K562 (cell line): ENCODE results near the gene FUT8. TPM values are rescaled to one million over a fixed set of nuclear protein-coding genes. Genes with fewer than 3 reads are reported as not detected.
A peak's percentile ranks its signal among the peaks of the same experiment; 100 is the strongest.

Experiments
- FOXJ3 ChIP-seq: sonication (generic); formaldehyde crosslinking; IDR thresholded peaks from 2 replicates; pipeline ENCODE4 v1.4.0; 2020; ENCODE audit warnings: mild to moderate bottlenecking, missing genetic modification reagents
- HNRNPK ChIP-seq: fragments of 200-400 bp; formaldehyde crosslinking; IDR thresholded peaks from one replicate; pipeline ENCODE4 v1.6.1; 2018; ENCODE audit warnings: mild to moderate bottlenecking, low read depth, low read length; ENCODE audit not compliant: poor library complexity, severe bottlenecking
- KHSRP ChIP-seq: fragments of 450-650 bp; IDR thresholded peaks from 2 replicates; pipeline ENCODE4 v1.6.1; 2017
- MEIS2 ChIP-seq: fragments of 450-650 bp; IDR thresholded peaks from 2 replicates; pipeline ENCODE4 v1.6.1; 2014; ENCODE audit warnings: mild to moderate bottlenecking; ENCODE audit not compliant: partially characterized antibody
- SNRNP70 ChIP-seq: fragments of 200-400 bp; formaldehyde crosslinking; optimal IDR thresholded peaks from 2 replicates; pipeline ENCODE3; 2017; ENCODE audit warnings: low read depth, low read length
- TCF7 ChIP-seq: sonication (generic); IDR thresholded peaks from 2 replicates; pipeline ENCODE4 v1.6.1; 2016; ENCODE audit warnings: antibody characterized with exemption, borderline replicate concordance
- XRCC3 ChIP-seq: fragments of 450-650 bp; IDR thresholded peaks from 2 replicates; pipeline ENCODE4 v1.6.1; 2017; ENCODE audit warnings: mild to moderate bottlenecking, moderate library complexity
- ZNF263 ChIP-seq: sonication (generic); formaldehyde crosslinking; IDR thresholded peaks from 2 replicates; pipeline ENCODE4 v1.8.0; 2022; ENCODE audit warnings: mild to moderate bottlenecking, missing genetic modification reagents, borderline replicate concordance
- ZNF766 ChIP-seq: fragments of 200-800 bp; sonication (Bioruptor generic); conservative IDR thresholded peaks from 2 replicates; pipeline ENCODE4 v1.6.1; 2016; ENCODE audit warnings: missing genetic modification characterization, missing compliant biosample characterization
- polyA plus RNA-seq, 8 experiments: library from polyadenylated mRNA; depleted of rRNA in 4 of 8; stranded (reverse) in 5 of 8; unstranded in 3 of 8; fragments of >200 nt; fragmentation: Nextera tagmentation in 2 of 8; fragmentation: Illumina TruSeq in 1 of 8; extraction: Ambion mirVana in 2 of 8; extraction: Trizol in 1 of 8; gene quantifications; 2 replicates each; pipeline versions ENCODE4 v1.2.1 to v1.2.3, GENCODE V29; 2011 to 2014; ENCODE audit warnings: inconsistent platforms in 1 of 8, missing spikeins in 1 of 8
- total RNA-seq, 7 experiments: library from RNA; depleted of rRNA in 6 of 7; stranded (reverse); fragments of >200 nt in 6 of 7; fragmentation: Illumina TruSeq in 2 of 7; extraction: Trizol in 2 of 7; gene quantifications; 2 replicates each; pipeline versions ENCODE4 v1.2.1 to v1.2.3, GENCODE V29; 2011 to 2021; ENCODE audit warnings: low replicate concordance in 1 of 7
- TF ChIP-seq, protein P1 (sequence below): sonication (generic); formaldehyde crosslinking; IDR thresholded peaks from 2 replicates; pipeline ENCODE4 v1.8.1; 2023; ENCODE audit warnings: mild to moderate bottlenecking, missing genetic modification reagents, moderate library complexity
- TF ChIP-seq, protein P2 (sequence below): fragments of 200-800 bp; sonication (Bioruptor generic); IDR thresholded peaks from 2 replicates; pipeline ENCODE4 v1.6.1; 2016; ENCODE audit warnings: missing genetic modification characterization, missing compliant biosample characterization
- TF ChIP-seq, protein P3 (sequence below): fragments of 250-450 bp; sonication (Bioruptor Pico); IDR thresholded peaks from 2 replicates; pipeline ENCODE4 v1.8.0; 2021; ENCODE audit warnings: moderate library complexity, mild to moderate bottlenecking, inconsistent platforms
- TF ChIP-seq, protein P4 (sequence below): fragments of 450-650 bp; IDR thresholded peaks from 2 replicates; pipeline ENCODE4 v1.6.1; 2014; ENCODE audit warnings: low read depth, mild to moderate bottlenecking, moderate library complexity, borderline replicate concordance
- TF ChIP-seq, protein P5 (sequence below), 2 experiments: fragments of 450-650 bp; conservative IDR thresholded peaks; 2 replicates each; pipeline ENCODE4 v1.6.1; 2017; ENCODE audit warnings: mild to moderate bottlenecking in 2 of 2, moderate library complexity in 2 of 2

Gene FUT8
- total and polyA plus RNA-seq, 9 of the 15 experiments (the other 6 are each of a cell fraction or from before 2014, with no cell fraction given), result 4.1 to 15.2 (median 7.8) TPM

DNA sequence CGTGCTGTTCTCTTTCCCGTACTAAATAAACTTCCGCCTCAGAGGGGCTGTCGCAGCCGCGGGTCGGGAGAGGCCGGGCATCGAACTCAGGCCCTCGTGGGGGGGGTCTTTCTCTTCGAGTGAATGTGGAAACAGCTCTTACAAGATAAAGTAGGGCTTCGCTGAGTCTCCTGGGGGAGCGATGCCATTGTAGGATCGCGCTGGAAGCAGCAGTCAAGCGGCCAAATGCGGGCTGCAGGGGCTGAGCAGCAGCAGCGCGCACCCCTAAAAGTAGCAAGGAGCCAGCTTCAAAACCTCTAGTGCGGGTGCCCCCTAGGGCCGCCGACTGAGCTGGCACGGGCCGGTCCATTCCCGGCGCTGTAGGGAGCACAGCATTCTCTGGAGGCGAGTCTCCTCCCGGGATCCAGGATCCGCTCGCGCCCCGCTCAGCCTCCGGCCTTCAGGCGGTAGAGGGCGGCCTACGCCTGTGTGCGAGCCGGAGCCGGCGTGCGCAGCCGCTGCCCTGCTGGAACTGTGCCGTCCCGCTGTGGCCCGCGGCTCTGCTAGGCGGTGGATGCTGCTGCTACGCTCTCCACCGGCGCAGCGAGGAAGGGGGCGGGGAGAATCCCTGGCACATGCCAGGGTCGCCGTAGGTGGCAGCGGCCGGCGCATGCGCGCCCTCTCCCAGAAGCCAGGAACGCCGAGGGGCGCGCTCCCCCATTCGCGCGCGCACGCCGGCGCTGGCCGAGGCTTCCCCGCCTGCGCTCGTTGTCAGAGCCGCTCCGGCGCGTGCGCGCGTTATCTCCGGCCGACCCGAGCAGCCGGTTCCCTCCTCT, at the start of gene FUT8 (continued):
- TF ChIP-seq, protein P1, sequence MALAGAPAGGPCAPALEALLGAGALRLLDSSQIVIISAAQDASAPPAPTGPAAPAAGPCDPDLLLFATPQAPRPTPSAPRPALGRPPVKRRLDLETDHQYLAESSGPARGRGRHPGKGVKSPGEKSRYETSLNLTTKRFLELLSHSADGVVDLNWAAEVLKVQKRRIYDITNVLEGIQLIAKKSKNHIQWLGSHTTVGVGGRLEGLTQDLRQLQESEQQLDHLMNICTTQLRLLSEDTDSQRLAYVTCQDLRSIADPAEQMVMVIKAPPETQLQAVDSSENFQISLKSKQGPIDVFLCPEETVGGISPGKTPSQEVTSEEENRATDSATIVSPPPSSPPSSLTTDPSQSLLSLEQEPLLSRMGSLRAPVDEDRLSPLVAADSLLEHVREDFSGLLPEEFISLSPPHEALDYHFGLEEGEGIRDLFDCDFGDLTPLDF (CRISPR knock-in tag), result no peak
- TF ChIP-seq ZNF263 (CRISPR knock-in tag) (peak; percentile 88), SNRNP70 (no peak), XRCC3 (no peak), ZNF766 (CRISPR knock-in tag) (peak; percentile 46; the same call in 1 of the 2 replicates), TCF7 (no peak), FOXJ3 (CRISPR knock-in tag) (no peak), HNRNPK (no peak), MEIS2 (peak; percentile 11), KHSRP (no peak)
- TF ChIP-seq, protein P2, sequence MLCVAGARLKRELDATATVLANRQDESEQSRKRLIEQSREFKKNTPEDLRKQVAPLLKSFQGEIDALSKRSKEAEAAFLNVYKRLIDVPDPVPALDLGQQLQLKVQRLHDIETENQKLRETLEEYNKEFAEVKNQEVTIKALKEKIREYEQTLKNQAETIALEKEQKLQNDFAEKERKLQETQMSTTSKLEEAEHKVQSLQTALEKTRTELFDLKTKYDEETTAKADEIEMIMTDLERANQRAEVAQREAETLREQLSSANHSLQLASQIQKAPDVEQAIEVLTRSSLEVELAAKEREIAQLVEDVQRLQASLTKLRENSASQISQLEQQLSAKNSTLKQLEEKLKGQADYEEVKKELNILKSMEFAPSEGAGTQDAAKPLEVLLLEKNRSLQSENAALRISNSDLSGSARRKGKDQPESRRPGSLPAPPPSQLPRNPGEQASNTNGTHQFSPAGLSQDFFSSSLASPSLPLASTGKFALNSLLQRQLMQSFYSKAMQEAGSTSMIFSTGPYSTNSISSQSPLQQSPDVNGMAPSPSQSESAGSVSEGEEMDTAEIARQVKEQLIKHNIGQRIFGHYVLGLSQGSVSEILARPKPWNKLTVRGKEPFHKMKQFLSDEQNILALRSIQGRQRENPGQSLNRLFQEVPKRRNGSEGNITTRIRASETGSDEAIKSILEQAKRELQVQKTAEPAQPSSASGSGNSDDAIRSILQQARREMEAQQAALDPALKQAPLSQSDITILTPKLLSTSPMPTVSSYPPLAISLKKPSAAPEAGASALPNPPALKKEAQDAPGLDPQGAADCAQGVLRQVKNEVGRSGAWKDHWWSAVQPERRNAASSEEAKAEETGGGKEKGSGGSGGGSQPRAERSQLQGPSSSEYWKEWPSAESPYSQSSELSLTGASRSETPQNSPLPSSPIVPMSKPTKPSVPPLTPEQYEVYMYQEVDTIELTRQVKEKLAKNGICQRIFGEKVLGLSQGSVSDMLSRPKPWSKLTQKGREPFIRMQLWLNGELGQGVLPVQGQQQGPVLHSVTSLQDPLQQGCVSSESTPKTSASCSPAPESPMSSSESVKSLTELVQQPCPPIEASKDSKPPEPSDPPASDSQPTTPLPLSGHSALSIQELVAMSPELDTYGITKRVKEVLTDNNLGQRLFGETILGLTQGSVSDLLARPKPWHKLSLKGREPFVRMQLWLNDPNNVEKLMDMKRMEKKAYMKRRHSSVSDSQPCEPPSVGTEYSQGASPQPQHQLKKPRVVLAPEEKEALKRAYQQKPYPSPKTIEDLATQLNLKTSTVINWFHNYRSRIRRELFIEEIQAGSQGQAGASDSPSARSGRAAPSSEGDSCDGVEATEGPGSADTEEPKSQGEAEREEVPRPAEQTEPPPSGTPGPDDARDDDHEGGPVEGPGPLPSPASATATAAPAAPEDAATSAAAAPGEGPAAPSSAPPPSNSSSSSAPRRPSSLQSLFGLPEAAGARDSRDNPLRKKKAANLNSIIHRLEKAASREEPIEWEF (CRISPR knock-in tag), result no peak
- TF ChIP-seq, protein P3, sequence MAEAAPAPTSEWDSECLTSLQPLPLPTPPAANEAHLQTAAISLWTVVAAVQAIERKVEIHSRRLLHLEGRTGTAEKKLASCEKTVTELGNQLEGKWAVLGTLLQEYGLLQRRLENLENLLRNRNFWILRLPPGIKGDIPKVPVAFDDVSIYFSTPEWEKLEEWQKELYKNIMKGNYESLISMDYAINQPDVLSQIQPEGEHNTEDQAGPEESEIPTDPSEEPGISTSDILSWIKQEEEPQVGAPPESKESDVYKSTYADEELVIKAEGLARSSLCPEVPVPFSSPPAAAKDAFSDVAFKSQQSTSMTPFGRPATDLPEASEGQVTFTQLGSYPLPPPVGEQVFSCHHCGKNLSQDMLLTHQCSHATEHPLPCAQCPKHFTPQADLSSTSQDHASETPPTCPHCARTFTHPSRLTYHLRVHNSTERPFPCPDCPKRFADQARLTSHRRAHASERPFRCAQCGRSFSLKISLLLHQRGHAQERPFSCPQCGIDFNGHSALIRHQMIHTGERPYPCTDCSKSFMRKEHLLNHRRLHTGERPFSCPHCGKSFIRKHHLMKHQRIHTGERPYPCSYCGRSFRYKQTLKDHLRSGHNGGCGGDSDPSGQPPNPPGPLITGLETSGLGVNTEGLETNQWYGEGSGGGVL (CRISPR knock-in tag), result no peak
- TF ChIP-seq, protein P4, sequence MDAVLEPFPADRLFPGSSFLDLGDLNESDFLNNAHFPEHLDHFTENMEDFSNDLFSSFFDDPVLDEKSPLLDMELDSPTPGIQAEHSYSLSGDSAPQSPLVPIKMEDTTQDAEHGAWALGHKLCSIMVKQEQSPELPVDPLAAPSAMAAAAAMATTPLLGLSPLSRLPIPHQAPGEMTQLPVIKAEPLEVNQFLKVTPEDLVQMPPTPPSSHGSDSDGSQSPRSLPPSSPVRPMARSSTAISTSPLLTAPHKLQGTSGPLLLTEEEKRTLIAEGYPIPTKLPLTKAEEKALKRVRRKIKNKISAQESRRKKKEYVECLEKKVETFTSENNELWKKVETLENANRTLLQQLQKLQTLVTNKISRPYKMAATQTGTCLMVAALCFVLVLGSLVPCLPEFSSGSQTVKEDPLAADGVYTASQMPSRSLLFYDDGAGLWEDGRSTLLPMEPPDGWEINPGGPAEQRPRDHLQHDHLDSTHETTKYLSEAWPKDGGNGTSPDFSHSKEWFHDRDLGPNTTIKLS, result no peak
- TF ChIP-seq, protein P5, sequence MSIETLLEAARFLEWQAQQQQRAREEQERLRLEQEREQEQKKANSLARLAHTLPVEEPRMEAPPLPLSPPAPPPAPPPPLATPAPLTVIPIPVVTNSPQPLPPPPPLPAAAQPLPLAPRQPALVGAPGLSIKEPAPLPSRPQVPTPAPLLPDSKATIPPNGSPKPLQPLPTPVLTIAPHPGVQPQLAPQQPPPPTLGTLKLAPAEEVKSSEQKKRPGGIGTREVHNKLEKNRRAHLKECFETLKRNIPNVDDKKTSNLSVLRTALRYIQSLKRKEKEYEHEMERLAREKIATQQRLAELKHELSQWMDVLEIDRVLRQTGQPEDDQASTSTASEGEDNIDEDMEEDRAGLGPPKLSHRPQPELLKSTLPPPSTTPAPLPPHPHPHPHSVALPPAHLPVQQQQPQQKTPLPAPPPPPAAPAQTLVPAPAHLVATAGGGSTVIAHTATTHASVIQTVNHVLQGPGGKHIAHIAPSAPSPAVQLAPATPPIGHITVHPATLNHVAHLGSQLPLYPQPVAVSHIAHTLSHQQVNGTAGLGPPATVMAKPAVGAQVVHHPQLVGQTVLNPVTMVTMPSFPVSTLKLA (conservative IDR thresholded peaks at IDR 0.05), result peak in 1 of 2 experiments; percentile 39; a peak in 1 of 4 replicates
